CD4-positive, alpha-beta T cell treated with Interleukin-4 for 1 hour (primary cell): ENCODE results near the gene ZCCHC24.
A peak's percentile ranks its signal among the peaks of the same experiment; 100 is the strongest.

Experiments used
- DNase-seq, 2 donors: peaks; one replicate each; pipeline ENCODE4 v3.0.0-alpha.2; 2020 to 2022

Gene ZCCHC24

GRCh38 chr10:79380125-79380945 lies 65.1 kb downstream of the ZCCHC24 start:
- peak in 1 of 2 donors; percentile 9 for DNase-seq

- DNase-seq, result peak in 1 of 2 donors; percentile 9
Observed at GRCh38 chr10:79379512-79380124, 65.8 kb downstream of the ZCCHC24 start.

GRCh38 chr10:79378647-79379511 lies 66.5 kb downstream of the ZCCHC24 start:
- no peak for DNase-seq

- no peak for DNase-seq
Observed at GRCh38 chr10:79378383-79378646, 67.1 kb downstream of the ZCCHC24 start.

GRCh38 chr10:79377557-79378382 lies 67.7 kb downstream of the ZCCHC24 start:
- no peak for DNase-seq

- DNase-seq, result no peak
Observed at GRCh38 chr10:79376751-79377556, 68.5 kb downstream of the ZCCHC24 start.

GRCh38 chr10:79376078-79376628 lies 69.3 kb downstream of the ZCCHC24 start:
- DNase-seq, result no peak

- no peak for DNase-seq
Observed at GRCh38 chr10:79375321-79376077, 69.9 kb downstream of the ZCCHC24 start.

DNA sequence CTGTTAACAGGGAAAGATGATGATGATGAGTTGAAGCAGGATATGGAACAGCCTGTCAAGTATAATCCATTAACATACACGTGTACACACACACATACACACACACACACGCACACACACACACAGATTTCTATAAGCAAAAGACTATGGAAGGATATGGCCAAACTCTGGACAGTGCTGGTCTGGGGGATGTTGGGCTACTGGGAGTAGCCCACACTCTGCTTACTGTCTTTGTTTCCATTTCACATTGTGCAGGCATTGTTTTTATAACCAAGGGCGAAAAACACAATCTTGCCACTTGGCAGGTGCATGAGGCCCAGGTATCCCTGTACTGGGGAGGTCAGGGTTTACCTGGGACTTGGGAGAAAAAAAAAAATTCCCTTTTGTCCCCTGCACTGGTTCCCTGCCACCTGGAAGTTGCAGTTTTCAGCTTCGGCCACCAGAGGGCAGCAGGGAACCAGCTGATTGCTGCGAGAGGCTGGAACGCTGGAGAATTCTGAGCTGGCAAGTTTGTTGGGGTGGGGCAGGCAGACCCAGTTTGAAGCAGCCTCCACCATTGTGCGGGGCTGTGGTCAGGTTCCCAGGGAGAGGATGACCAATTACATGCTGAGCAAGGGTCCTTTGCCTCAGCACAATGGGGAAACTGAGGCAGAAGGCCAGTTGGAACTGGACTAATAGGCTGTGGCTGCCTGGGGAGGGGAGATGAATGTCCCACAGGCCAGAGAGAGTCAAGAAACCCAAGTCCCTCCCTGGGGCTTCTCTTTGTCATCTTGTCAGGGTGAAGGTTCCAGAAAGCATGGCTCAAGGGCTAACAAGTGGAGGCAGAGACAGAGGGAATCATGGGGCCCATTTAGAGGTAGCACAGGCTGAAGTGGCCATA lies 70.9 kb downstream of the ZCCHC24 start:
- peak; percentile 71 to 72 for DNase-seq

- no peak for DNase-seq
Observed at GRCh38 chr10:79372871-79373270, 72.6 kb downstream of the ZCCHC24 start.

- peak in 1 of 2 donors; percentile 17 for DNase-seq
Observed at GRCh38 chr10:79367426-79368189, 77.8 kb downstream of the ZCCHC24 start.

GRCh38 chr10:79361726-79362397 lies 83.6 kb downstream of the ZCCHC24 start:
- DNase-seq, result peak; percentile 10 to 31

DNA sequence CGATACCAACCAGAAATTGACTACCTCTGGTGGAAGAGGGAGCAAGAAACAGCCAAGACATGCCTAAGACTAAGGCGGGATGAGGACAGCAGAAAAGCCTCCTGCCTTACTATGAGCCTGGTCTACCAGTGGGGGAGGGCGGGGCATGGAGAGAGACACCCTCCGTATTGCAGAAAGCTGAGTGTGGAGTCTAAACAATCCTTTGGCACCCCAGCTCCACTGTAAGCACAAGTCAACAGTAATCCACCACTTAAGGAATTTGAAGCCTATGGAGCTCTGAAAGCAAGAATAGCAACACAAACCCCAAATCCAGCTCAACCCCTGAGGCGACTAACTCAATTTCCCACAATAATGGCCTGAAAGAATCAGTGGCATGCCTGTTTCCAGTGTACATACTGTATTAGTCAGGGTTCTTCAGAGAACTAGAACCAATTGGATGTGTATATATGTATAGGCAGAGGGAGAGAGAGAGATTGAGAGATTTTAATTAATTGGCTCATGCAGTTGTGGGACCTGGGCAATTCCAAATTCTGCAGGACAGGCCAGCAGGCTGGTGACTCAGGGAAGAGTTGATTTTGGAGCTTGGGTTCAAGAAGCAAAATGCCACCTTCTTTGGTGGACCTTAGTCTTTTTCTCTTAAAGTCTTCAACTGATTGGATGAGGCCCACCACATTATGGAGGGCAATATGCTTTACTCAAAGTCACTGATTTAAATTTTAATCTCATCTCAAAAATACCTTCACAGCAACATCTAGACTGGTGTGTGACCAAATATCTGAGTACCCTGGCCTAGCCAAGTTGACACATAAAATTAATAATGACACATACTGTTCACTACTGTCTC lies 84.7 kb downstream of the ZCCHC24 start:
- DNase-seq, result no peak

DNA sequence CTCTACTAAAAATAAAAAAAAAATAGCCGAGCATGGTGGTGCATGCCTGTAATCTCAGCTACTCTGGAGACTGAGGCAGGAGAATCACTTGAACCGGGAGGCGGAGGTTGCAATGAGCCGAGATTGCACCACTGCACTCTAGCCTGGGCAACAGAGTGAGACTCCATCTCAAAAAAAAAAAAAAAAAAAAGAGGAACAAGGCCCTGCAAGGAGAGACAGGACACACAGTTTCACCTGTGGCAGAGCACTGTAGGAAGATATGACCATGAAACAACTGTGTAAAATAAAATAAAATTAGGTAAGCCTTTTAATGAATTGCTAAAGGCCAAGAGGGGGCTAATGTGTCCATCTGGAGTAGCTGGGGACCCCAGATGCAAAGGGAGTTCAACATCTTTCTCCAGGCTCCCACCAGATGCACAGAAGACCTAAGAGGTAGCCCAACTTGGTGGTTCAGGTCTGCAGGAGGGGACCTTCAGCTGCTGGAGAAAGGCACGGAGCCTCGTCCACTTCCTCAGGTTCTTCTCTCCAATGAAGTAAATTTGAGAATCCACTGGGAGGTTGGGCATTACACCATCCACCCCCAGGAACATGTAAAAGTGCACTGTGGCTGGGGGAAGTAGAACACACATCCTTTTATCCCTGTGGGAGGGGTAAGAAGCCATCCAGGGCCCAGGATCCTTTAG lies 85.5 kb downstream of the ZCCHC24 start:
- DNase-seq, result peak in 1 of 2 donors; percentile 7

DNA sequence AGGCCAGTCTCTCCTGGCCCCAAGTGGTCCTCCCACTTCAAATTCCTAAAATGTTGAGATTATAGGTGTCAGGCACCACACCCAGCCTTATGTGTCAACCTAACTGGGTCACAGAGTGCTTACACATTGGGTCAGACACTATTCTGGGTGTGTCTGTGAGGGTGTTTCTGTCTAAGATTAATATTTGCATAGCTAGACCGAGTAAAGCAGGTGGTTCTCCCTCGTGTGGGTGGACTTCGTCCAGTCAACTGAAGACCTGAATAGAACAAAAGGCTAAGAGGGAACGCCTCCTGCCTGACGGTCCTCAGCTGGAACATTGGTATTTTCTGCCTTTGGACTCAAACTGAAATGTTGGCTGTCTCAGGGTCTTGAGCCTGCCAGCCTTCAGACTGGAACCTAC lies 86.6 kb downstream of the ZCCHC24 start:
- DNase-seq, result no peak

DNA sequence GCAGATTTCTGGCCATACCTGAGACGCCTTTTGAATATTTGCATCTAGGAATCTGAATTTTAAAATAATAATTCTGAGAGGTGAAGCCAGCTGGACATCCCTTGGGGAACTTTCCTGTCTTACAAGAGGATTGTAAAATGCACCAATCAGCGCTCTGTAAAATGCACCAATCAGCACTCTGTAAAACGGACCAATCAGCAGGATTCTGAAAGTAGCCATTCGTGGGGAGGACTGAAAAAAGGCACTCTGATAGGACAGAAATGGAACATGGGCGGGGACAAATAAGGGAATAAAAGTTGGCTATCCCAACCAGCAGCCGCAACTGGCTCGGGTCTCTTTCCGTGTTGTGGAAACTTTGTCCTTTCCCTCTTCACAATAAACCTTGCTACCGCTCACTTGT lies 88.2 kb downstream of the ZCCHC24 start:
- DNase-seq, result no peak

- DNase-seq, result peak in 1 of 2 donors; percentile 38
Observed at GRCh38 chr10:79356104-79356503, 89.3 kb downstream of the ZCCHC24 start.
